SU-DHL-6 (cell line): ENCODE data around the gene TLCD3A.

Experiments
- EZH2phosphoT487 ChIP-seq: fragments of 200-600 bp; sonication (generic), shearing (Covaris generic); conservative IDR thresholded peaks from 2 replicates; pipeline ENCODE4 v1.6.1; 2018; ENCODE audit warnings: mild to moderate bottlenecking, antibody characterized with exemption, low read length, moderate library complexity, mixed read lengths
- TF ChIP-seq, protein P1 (sequence below): fragments of 200-600 bp; sonication (generic); IDR thresholded peaks from one replicate; pipeline ENCODE4 v1.5.1; 2017; ENCODE audit warnings: antibody characterized with exemption, mild to moderate bottlenecking, low read length, moderate library complexity; ENCODE audit not compliant: insufficient read depth, poor library complexity, severe bottlenecking

DNA sequence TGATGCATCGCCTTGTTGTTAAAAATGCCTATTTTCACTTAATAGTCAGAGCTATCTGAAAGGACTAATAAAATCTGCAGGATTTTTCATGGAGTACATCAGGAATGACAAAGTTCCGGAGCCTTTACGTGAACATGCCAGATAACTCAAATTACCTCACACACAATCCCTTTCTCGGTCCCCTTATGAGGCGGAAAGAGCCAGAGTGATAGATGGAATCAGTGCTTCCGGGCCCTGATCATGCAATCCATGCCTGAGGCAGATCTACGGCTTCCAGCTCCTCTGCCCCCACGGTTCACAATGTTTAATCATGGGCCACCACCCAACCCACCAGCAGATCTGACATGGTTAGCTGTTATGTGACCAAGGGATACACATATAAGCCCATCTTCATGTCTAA, 34.7 kb upstream of the TLCD3A start:
- TF ChIP-seq, protein P1, sequence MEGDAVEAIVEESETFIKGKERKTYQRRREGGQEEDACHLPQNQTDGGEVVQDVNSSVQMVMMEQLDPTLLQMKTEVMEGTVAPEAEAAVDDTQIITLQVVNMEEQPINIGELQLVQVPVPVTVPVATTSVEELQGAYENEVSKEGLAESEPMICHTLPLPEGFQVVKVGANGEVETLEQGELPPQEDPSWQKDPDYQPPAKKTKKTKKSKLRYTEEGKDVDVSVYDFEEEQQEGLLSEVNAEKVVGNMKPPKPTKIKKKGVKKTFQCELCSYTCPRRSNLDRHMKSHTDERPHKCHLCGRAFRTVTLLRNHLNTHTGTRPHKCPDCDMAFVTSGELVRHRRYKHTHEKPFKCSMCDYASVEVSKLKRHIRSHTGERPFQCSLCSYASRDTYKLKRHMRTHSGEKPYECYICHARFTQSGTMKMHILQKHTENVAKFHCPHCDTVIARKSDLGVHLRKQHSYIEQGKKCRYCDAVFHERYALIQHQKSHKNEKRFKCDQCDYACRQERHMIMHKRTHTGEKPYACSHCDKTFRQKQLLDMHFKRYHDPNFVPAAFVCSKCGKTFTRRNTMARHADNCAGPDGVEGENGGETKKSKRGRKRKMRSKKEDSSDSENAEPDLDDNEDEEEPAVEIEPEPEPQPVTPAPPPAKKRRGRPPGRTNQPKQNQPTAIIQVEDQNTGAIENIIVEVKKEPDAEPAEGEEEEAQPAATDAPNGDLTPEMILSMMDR, result no peak
- TF ChIP-seq EZH2phosphoT487, result no peak
